Tibial artery (tissue), 4 donors: ENCODE measurements around the gene CDC20.
A peak's percentile ranks its signal among the peaks of the same experiment; 100 is the strongest.

Source experiments
- DNase-seq, 2 donors: peaks; one replicate each; pipeline ENCODE4 v3.0.0-alpha.2; 2019
- H3K27ac ChIP-seq, 2 donors: fragments of 200-600 bp; sonication (generic) in 1 of 2; 1 replicate in 1 of 2; 2 replicates in 1 of 2; pipeline ENCODE4 v1.5.1; 2018 to 2019; ENCODE audit warnings: mild to moderate bottlenecking in 1 of 2
- H3K27me3 ChIP-seq, 2 donors: fragments of 200-600 bp; sonication (generic) in 1 of 2; one replicate each; pipeline versions ENCODE4 v1.5.1 to v1.6.0; 2016 to 2019
- H3K36me3 ChIP-seq, 3 donors: fragments of 200-600 bp; sonication (generic) in 2 of 3; one replicate each; pipeline ENCODE4 v1.5.1; 2016 to 2019; ENCODE audit warnings: mild to moderate bottlenecking in 2 of 3
- H3K4me1 ChIP-seq, 4 donors: fragments of 200-600 bp; sonication (generic) in 2 of 4; 1 replicate in 3 of 4; 2 replicates in 1 of 4; pipeline ENCODE4 v1.5.1; 2016 to 2019
- H3K4me3 ChIP-seq, 2 donors: fragments of 200-600 bp; sonication (generic) in 1 of 2; 1 replicate in 1 of 2; 2 replicates in 1 of 2; pipeline ENCODE4 v1.5.1; 2018 to 2019; ENCODE audit warnings: mild to moderate bottlenecking in 2 of 2
- H3K9me3 ChIP-seq, 3 donors: fragments of 200-600 bp; sonication (generic) in 1 of 3; one replicate each; pipeline ENCODE4 v1.5.1; 2016 to 2019
- intact Hi-C: fragments of 100-400 bp; cut with DNase I; formaldehyde crosslinking; loops from one replicate; pipeline ENCODE4 v1.15.0; 2023; ENCODE audit warnings: low total_unique reads
- TF ChIP-seq, protein P1 (sequence below), 2 experiments: fragments of 200-600 bp in 1 of 2; fragments of 450-650 bp in 1 of 2; IDR thresholded peaks; one replicate each; pipeline ENCODE4 v1.5.1; 2017 to 2019; ENCODE audit warnings: antibody characterized with exemption in 2 of 2, mild to moderate bottlenecking in 1 of 2, moderate library complexity in 1 of 2

Gene CDC20

DNA sequence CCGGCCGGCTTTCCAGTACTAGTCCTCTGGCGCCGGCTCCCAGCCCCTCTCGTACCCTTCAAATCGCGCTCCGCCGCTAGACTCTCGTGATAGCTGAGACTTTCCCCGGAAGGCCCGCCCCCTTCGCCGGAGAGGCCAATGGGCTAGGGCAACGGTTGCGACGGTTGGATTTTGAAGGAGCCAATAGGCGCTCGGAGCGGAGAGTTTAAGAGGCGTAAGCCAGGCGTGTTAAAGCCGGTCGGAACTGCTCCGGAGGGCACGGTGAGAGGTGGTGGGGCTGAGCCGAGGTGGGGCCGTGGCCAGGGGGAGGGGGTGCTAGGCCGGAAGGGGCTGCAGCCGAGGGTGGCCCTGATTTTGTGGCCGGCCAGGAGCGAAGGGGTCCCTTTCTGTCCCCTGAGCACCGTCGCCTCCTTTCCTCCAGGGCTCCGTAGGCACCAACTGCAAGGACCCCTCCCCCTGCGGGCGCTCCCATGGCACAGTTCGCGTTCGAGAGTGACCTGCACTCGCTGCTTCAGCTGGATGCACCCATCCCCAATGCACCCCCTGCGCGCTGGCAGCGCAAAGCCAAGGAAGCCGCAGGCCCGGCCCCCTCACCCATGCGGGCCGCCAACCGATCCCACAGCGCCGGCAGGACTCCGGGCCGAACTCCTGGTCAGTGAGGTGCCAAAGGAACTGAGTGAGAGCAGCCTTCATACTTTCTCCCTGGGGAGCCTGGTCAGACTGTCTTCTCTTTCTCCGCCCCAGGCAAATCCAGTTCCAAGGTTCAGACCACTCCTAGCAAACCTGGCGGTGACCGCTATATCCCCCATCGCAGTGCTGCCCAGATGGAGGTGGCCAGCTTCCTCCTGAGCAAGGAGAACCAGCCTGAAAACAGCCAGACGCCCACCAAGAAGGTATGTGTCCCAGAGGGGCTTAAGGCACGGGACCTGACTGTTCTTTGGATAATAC is at the start of gene CDC20:
Gene CDC20, plus strand, starts transcription at position 236 of the 948 bp plus-strand sequence. Its CDS starts 235 bp downstream, at position 471.
- peaks cover 0 to 20% (median 11%) of the 10 kb centered on the region in 4 donors for H3K4me1 ChIP-seq
- intact Hi-C loops: no loop called here
- DNase-seq: peak; percentile 99

DNA sequence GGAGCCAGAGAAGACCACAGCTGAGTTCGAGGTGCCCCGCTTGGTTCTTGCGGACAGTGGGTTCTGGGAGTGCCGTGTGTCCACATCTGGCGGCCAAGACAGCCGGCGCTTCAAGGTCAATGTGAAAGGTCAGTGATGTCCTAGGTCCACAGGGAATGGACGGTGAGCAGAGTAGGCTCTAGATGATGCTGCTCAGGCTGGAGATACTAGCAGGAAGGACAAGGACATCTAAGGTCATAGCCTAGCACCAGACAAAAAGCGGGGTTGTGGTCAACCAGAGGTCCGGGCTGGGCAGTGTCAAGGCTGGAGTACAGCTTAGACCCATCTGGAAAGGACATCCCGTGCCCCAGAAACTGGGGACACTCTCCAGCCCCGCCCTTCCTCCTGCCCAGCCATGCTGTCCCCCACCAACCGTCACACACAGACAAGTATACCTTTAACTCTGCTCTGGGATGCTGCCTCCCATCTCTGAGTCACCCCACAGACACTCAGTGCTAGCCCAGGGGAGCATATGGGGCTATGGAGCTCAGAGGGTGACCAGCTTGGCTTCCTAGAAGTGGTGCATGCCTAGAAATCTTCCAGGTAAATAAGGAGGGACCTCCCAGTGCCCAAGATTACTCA is 49.3 kb upstream of the CDC20 start:
- Histone ChIP-seq H3K4me3 (no peak overlapping the region), H3K36me3 (no peaks in the 10 kb centered on the region), H3K27me3 (no peaks in the 10 kb centered on the region), H3K4me1 (peaks cover 0 to 5% (median 0%) of the 10 kb centered on the region in 4 donors), H3K9me3 (no peaks in the 10 kb centered on the region), H3K27ac (no peak overlapping the region)
- DNase-seq: no peak
- TF ChIP-seq, protein P1, sequence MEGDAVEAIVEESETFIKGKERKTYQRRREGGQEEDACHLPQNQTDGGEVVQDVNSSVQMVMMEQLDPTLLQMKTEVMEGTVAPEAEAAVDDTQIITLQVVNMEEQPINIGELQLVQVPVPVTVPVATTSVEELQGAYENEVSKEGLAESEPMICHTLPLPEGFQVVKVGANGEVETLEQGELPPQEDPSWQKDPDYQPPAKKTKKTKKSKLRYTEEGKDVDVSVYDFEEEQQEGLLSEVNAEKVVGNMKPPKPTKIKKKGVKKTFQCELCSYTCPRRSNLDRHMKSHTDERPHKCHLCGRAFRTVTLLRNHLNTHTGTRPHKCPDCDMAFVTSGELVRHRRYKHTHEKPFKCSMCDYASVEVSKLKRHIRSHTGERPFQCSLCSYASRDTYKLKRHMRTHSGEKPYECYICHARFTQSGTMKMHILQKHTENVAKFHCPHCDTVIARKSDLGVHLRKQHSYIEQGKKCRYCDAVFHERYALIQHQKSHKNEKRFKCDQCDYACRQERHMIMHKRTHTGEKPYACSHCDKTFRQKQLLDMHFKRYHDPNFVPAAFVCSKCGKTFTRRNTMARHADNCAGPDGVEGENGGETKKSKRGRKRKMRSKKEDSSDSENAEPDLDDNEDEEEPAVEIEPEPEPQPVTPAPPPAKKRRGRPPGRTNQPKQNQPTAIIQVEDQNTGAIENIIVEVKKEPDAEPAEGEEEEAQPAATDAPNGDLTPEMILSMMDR (IDR thresholded peaks at IDR 0.05): no peak
- intact Hi-C loops: no loop called here

More for the DNA sequence above, at the start of gene CDC20:
- Histone ChIP-seq H3K27me3 (no peaks in the 10 kb centered on the region), H3K9me3 (no peaks in the 10 kb centered on the region), H3K4me3 (peak within 1 kb of the TSS; percentile 58 to 60), H3K36me3 (peaks cover 14 to 36% (median 24%) of the 10 kb centered on the region in 3 donors), H3K27ac (peak within 1 kb of the TSS; percentile 75 to 91)
- TF ChIP-seq, protein P1 (IDR thresholded peaks at IDR 0.05): no peak

DNA sequence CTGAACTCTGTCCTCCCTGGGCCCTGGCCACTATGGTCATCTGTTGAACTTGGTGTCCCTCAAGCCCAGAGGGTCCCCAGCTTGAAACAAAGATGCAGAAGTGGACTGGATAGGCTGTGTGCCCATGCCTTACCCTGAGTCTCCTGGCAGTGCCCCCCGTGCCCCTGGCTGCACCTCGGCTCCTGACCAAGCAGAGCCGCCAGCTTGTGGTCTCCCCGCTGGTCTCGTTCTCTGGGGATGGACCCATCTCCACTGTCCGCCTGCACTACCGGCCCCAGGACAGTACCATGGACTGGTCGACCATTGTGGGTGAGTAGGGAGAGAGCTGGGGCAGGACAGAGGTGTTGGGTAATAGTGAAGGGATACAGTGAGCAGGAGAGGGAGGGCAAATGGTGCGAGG is 47.3 kb upstream of the CDC20 start:
- Histone ChIP-seq H3K36me3 (no peaks in the 10 kb centered on the region), H3K27ac (no peak overlapping the region), H3K4me3 (no peak overlapping the region), H3K4me1 (no peaks in the 10 kb centered on the region), H3K27me3 (no peaks in the 10 kb centered on the region), H3K9me3 (no peaks in the 10 kb centered on the region)
- intact Hi-C loops: no loop called here
- TF ChIP-seq, protein P1 (IDR thresholded peaks at IDR 0.05): no peak
- DNase-seq: peak in 1 of 2 donors; percentile 33

DNA sequence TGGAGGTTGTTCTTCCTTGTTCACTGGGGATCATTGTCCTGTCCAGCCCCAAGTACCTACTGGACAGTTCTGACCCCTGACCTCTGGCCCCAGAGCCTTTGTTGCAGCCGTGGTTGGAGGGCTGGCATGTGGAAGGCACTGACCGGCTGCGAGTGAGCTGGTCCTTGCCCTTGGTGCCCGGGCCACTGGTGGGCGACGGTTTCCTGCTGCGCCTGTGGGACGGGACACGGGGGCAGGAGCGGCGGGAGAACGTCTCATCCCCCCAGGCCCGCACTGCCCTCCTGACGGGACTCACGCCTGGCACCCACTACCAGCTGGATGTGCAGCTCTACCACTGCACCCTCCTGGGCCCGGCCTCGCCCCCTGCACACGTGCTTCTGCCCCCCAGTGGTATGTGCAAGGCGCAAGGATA is 46.6 kb upstream of the CDC20 start:
- TF ChIP-seq, protein P1 (IDR thresholded peaks at IDR 0.05): no peak
- Histone ChIP-seq H3K27me3 (no peaks in the 10 kb centered on the region), H3K4me3 (no peak overlapping the region), H3K36me3 (no peaks in the 10 kb centered on the region), H3K4me1 (no peaks in the 10 kb centered on the region), H3K9me3 (no peaks in the 10 kb centered on the region), H3K27ac (no peak overlapping the region)
- DNase-seq: peak in 1 of 2 donors; percentile 55
- intact Hi-C loops: no loop called here

DNA sequence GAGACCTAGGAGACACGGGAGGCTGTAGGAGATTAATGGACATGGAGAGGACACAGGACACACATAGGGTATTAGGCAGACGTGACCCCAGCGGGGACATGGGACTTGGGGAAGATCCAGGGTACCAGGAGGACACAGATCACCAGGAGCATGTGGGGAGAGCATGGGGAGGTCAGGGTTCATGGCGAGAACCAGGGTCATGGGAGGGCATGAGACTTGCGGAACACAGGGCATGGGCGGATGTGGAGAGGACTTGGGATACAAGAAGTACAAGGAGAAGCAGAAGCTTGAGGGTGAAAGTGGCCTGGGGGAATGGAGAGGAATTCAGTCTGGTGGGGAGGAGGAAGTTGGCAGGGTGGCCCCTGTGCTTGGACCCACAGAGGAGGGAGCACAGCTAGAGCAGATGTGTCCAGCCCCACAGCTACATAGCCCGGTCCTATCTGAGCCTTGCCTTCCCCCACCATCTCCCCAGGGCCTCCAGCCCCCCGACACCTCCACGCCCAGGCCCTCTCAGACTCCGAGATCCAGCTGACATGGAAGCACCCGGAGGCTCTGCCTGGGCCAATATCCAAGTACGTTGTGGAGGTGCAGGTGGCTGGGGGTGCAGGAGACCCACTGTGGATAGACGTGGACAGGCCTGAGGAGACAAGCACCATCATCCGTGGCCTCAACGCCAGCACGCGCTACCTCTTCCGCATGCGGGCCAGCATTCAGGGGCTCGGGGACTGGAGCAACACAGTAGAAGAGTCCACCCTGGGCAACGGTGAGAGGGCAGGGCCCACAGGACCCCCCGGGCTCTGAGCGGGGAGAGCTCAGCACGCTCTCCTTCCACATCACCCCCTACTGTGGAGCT is 45.9 kb upstream of the CDC20 start:
- TF ChIP-seq, protein P1 (IDR thresholded peaks at IDR 0.05): no peak
- H3K9me3 ChIP-seq: no peaks in the 10 kb centered on the region
- no peaks in the 10 kb centered on the region for H3K27me3 ChIP-seq
- no peak overlapping the region for H3K4me3 ChIP-seq
- H3K36me3 ChIP-seq: no peaks in the 10 kb centered on the region
- no peaks in the 10 kb centered on the region for H3K4me1 ChIP-seq
- intact Hi-C loops: no loop called here
- peak in 1 of 2 donors; percentile 58 for DNase-seq
- no peak overlapping the region for H3K27ac ChIP-seq
